Caco-2 (cell line): Measurements from ENCODE around the gene CFAP161. TPM values are rescaled to one million over a fixed set of nuclear protein-coding genes. Genes with fewer than 3 reads are reported as not detected.

Experiments
- BruUV-seq: library from RNA; stranded (reverse); fragments of 400-500 nt; replicated peaks from 2 replicates; lab custom pipeline; 2021; lab: Mats Ljungman, UMichigan
- CTCF ChIA-PET: fragments of 300-600 bp; sonication (Branson Sonifier 250); formaldehyde crosslinking; loops from one replicate; lab custom pipeline; 2022; ENCODE audit warnings: antibody characterized with exemption; lab: Charles Lee
- POLR2A ChIA-PET: fragments of 300-600 bp; sonication (Branson Sonifier 250); formaldehyde crosslinking; loops from one replicate; lab custom pipeline; 2022; ENCODE audit warnings: antibody characterized with exemption; lab: Charles Lee
- DNase-seq, 2 experiments: peaks; one replicate each; pipeline versions ENCODE4 v3.0.0 to v3.0.0-alpha.2; 2020 to 2022
- H3K27me3 ChIP-seq: replicated peaks from 2 replicates; pipeline ENCODE4 v1.6.0; 2011; ENCODE audit warnings: low read length; ENCODE audit not compliant: control insufficient read depth, insufficient read depth
- H3K36me3 ChIP-seq: 2 replicates; pipeline ENCODE4 v1.5.1; 2011; ENCODE audit warnings: low read length; ENCODE audit not compliant: control insufficient read depth, insufficient read depth
- H3K4me1 ChIP-seq: fragments of 250-450 bp; sonication (Bioruptor Pico); 2 replicates; pipeline ENCODE4 v1.5.1; 2020; ENCODE audit warnings: mild to moderate bottlenecking
- H3K4me3 ChIP-seq: 2 replicates; pipeline ENCODE4 v1.5.1; 2011; ENCODE audit warnings: low read depth, mild to moderate bottlenecking, control low read depth, low read length
- H3K9me3 ChIP-seq: fragments of 250-450 bp; sonication (Bioruptor Pico); 2 replicates; pipeline ENCODE4 v1.5.1; 2020; ENCODE audit warnings: mild to moderate bottlenecking, moderate library complexity
- H3K27ac Mint-ChIP-seq: one replicate; pipeline ENCODE4 v1.8.0; 2022; ENCODE audit warnings: mixed read lengths; ENCODE audit not compliant: unreplicated experiment
- H3K27me3 Mint-ChIP-seq: one replicate; pipeline ENCODE4 v1.8.0; 2022; ENCODE audit warnings: mixed read lengths; ENCODE audit not compliant: insufficient read depth, unreplicated experiment
- H3K36me3 Mint-ChIP-seq: one replicate; pipeline ENCODE4 v1.8.0; 2022; ENCODE audit warnings: mild to moderate bottlenecking, mixed read lengths; ENCODE audit not compliant: insufficient read depth, unreplicated experiment
- H3K4me1 Mint-ChIP-seq: one replicate; pipeline ENCODE4 v1.8.0; 2022; ENCODE audit warnings: low read depth, mixed read lengths; ENCODE audit not compliant: unreplicated experiment
- H3K4me3 Mint-ChIP-seq: one replicate; pipeline ENCODE4 v1.8.0; 2022; ENCODE audit warnings: mild to moderate bottlenecking, moderate library complexity, mixed read lengths; ENCODE audit not compliant: unreplicated experiment
- H3K9me3 Mint-ChIP-seq: one replicate; pipeline ENCODE4 v1.8.0; 2022; ENCODE audit warnings: mixed read lengths; ENCODE audit not compliant: unreplicated experiment
- intact Hi-C: fragments of 100-400 bp; cut with micrococcal nuclease; formaldehyde crosslinking; loops from one replicate; pipeline ENCODE4 v1.10.0; 2022; ENCODE audit not compliant: unreplicated experiment
- total RNA-seq: library from RNA; stranded (reverse); gene quantifications from 2 replicates; pipeline ENCODE4 v1.2.3, GENCODE V29; 2022
- TF ChIP-seq, protein P1 (sequence below), 2 experiments: fragments of 200-600 bp in 1 of 2; IDR thresholded peaks; 1 replicate in 1 of 2; 2 replicates in 1 of 2; pipeline versions ENCODE4 v1.5.1 to v1.8.0; 2011 to 2022; ENCODE audit warnings: antibody characterized with exemption in 1 of 2, control low read depth in 1 of 2, inconsistent platforms in 1 of 2, low read depth in 1 of 2, low read length in 1 of 2, mild to moderate bottlenecking in 1 of 2, moderate library complexity in 1 of 2; ENCODE audit not compliant: insufficient read depth in 1 of 2, severe bottlenecking in 1 of 2, unreplicated experiment in 1 of 2

CFAP161 gene
- total RNA-seq, 1 experiment from 2014 or later: not detected

DNA sequence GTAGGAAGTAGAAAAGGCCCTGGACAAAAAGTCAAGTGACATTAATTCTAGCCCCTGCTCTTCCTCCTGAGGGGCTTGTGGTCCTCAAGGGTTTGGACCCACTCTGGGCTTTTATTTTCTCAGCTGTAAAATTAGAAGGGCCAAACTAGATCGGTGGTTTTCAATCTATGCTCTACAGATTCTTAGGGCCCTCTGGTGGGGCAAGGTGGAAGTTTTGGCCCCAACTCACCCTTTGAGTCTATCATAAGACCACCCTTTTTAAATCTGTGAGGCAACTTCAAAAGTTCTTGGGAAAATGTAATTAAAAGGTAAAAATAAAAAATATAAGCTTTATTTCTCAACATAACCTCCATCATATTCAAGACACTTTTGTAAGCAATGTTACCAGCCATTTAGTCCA, 25.6 kb upstream of the CFAP161 start:
- H3K4me3 ChIP-seq: no peak overlapping the region
- Mint-ChIP-seq H3K9me3 (no peaks in the 10 kb centered on the region), H3K4me1 (no peaks in the 10 kb centered on the region), H3K27me3 (peaks cover 14% of the 10 kb centered on the region), H3K4me3 (no peak overlapping the region), H3K36me3 (no peaks in the 10 kb centered on the region), H3K27ac (no peak overlapping the region)
- intact Hi-C loops: loop anchor here (10.0 kb wide), 1 partner anchor 296 kb away; no protein-coding TSS in a partner anchor
- H3K9me3 ChIP-seq: no peaks in the 10 kb centered on the region
- no peaks in the 10 kb centered on the region for H3K4me1 ChIP-seq
- no TSS peak for BruUV-seq
- ChIA-PET CTCF (interaction anchor here (4.0 kb wide), 1 partner anchor 158 kb away, joined by 45 read pairs; no protein-coding TSS in a partner anchor), POLR2A (no interaction called here)
- H3K36me3 ChIP-seq: no peaks in the 10 kb centered on the region
- no peak for DNase-seq
- no peaks in the 10 kb centered on the region; the same call in 1 of the 2 replicates for H3K27me3 ChIP-seq
- TF ChIP-seq, protein P1, sequence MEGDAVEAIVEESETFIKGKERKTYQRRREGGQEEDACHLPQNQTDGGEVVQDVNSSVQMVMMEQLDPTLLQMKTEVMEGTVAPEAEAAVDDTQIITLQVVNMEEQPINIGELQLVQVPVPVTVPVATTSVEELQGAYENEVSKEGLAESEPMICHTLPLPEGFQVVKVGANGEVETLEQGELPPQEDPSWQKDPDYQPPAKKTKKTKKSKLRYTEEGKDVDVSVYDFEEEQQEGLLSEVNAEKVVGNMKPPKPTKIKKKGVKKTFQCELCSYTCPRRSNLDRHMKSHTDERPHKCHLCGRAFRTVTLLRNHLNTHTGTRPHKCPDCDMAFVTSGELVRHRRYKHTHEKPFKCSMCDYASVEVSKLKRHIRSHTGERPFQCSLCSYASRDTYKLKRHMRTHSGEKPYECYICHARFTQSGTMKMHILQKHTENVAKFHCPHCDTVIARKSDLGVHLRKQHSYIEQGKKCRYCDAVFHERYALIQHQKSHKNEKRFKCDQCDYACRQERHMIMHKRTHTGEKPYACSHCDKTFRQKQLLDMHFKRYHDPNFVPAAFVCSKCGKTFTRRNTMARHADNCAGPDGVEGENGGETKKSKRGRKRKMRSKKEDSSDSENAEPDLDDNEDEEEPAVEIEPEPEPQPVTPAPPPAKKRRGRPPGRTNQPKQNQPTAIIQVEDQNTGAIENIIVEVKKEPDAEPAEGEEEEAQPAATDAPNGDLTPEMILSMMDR (IDR thresholded peaks at IDR 0.05; ENCODE audit: insufficient read depth in 1 of 2, low read depth in 1 of 2, low read length in 1 of 2, severe bottlenecking in 1 of 2, unreplicated experiment in 1 of 2): peak; percentile 21 to 38

DNA sequence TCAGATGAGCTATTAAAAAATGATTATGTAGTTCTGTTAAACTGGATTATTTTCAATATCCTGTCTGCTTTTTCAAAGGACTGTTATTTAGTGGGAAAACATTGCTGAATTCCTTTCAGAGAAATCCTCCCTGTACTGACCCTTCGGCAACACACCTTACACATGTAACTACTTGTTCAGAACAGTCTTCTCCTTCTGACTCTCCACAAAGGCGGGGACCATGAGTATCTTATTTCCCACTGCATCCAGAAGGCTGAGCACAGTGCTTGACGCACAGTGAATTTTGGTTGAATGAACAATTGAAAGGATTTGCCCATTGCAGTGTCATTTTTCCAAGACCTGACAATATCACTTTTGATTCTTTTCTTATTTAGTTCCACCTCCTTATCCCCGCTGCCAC, 23.1 kb upstream of the CFAP161 start:
- H3K4me1 ChIP-seq: no peaks in the 10 kb centered on the region
- CTCF ChIA-PET: interaction anchor here (1.0 kb wide), 1 partner anchor 10 kb away, joined by 6 read pairs; no protein-coding TSS in a partner anchor
- TF ChIP-seq, protein P1 (IDR thresholded peaks at IDR 0.05; ENCODE audit: insufficient read depth in 1 of 2, low read depth in 1 of 2, low read length in 1 of 2, severe bottlenecking in 1 of 2, unreplicated experiment in 1 of 2): no peak
- DNase-seq: no peak
- H3K27me3 Mint-ChIP-seq: peaks cover 13% of the 10 kb centered on the region
- H3K9me3 Mint-ChIP-seq: no peaks in the 10 kb centered on the region
- H3K27me3 ChIP-seq: no peaks in the 10 kb centered on the region; the same call in 1 of the 2 replicates
- BruUV-seq: no TSS peak
- H3K9me3 ChIP-seq: no peaks in the 10 kb centered on the region
- H3K27ac Mint-ChIP-seq: no peak overlapping the region
- intact Hi-C loops: no loop called here
- no peaks in the 10 kb centered on the region for H3K4me1 Mint-ChIP-seq
- no peak overlapping the region for H3K4me3 ChIP-seq
- H3K36me3 Mint-ChIP-seq: no peaks in the 10 kb centered on the region
- H3K4me3 Mint-ChIP-seq: no peak overlapping the region
- POLR2A ChIA-PET: no interaction called here
- no peaks in the 10 kb centered on the region for H3K36me3 ChIP-seq

DNA sequence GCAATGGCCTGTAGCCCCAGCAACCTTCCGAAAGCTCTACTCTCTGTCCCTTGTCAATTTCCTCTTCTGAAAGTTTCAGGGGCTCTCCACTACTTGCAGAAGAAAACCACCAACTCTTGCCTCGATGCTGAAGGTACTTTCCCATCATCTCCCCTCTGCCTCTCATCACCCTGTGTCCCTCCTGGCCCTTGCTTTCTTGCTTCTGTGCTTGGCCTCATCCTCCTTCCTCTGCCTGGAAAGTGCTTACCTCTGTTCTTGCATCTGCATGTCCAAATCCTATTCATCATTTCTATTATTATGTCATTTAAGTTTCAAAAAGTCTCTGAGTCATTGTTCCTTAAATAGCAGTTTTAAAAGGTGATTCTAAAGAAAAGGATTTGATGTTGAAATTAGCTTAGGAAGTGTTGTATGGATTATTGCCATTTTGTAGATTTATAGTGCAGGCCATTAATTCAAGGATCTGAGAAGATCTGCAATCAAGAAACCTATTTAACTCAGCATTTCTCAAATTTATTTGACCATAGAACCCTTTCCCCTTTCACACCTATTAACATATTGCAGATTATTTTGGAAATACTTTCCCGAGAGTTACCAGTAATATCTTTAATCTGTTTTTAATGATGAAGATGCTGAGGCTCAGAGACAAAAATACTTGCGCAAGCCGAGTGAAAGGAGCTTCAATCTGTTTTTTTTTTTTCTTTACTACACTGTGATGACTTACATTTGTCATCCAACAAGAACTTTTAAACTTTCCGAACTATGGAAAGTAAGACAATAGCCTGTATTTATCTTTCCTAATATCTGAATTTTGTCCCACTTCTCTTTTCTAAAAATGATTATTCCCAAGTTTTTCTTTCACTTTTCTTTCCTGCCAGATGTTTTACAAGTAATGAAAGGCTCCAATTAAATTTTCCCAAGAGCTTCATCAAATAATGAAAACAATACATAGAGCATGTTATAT, 22.3 kb upstream of the CFAP161 start:
- Mint-ChIP-seq H3K4me1 (no peaks in the 10 kb centered on the region), H3K27ac (no peak overlapping the region), H3K36me3 (no peaks in the 10 kb centered on the region), H3K9me3 (no peaks in the 10 kb centered on the region), H3K27me3 (peaks cover 13% of the 10 kb centered on the region), H3K4me3 (no peak overlapping the region)
- ChIA-PET CTCF (interaction anchor here (1.0 kb wide), 1 partner anchor 11 kb away, joined by 6 read pairs; no protein-coding TSS in a partner anchor), POLR2A (interaction anchor here (0.5 kb wide), 1 partner anchor 1639 kb away, joined by 3 read pairs; no protein-coding TSS in a partner anchor)
- H3K36me3 ChIP-seq: no peaks in the 10 kb centered on the region
- H3K4me1 ChIP-seq: no peaks in the 10 kb centered on the region
- no peaks in the 10 kb centered on the region for H3K9me3 ChIP-seq
- DNase-seq: no peak
- H3K27me3 ChIP-seq: no peaks in the 10 kb centered on the region; the same call in 1 of the 2 replicates
- H3K4me3 ChIP-seq: no peak overlapping the region
- TF ChIP-seq, protein P1 (IDR thresholded peaks at IDR 0.05; ENCODE audit: insufficient read depth in 1 of 2, low read depth in 1 of 2, low read length in 1 of 2, severe bottlenecking in 1 of 2, unreplicated experiment in 1 of 2): no peak
- intact Hi-C loops: no loop called here
- no TSS peak for BruUV-seq
